SK-N-SH (cell line): Measurements from ENCODE around the gene GH2. TPM values are rescaled to one million over a fixed set of nuclear protein-coding genes. Genes with fewer than 3 reads are reported as not detected.
"Not testable (repeated sequence)": the region's sequence is repeated elsewhere in the genome, so short reads cannot be mapped to it uniquely, and the experiment has no call there.

ENCODE experiments used
- CTCF ChIA-PET: fragments of 300-600, 350-600 bp; formaldehyde crosslinking; extraction: SDS; loops from one replicate; lab custom pipeline; 2021; lab: Yijun Ruan, JAX
- POLR2A ChIA-PET: fragments of 350-600 bp; sonication (Branson Sonifier 250); formaldehyde crosslinking; extraction: SDS; loops from one replicate; lab custom pipeline; 2020; ENCODE audit warnings: antibody characterized with exemption, inconsistent platforms; lab: Yijun Ruan, JAX
- DNase-seq: peaks from one replicate; pipeline ENCODE4 v3.0.0; 2012
- H2AFZ ChIP-seq: fragments of 200-600 bp; sonication (generic); 2 replicates; pipeline ENCODE4 v1.8.1; 2016; ENCODE audit warnings: antibody characterized with exemption, mild to moderate bottlenecking, low read depth
- H3F3A ChIP-seq: fragments of 200-600 bp; sonication (generic); replicated peaks from 2 replicates; pipeline ENCODE3; 2016; ENCODE audit warnings: antibody characterized with exemption, mild to moderate bottlenecking; ENCODE audit not compliant: insufficient read depth
- H3K27ac ChIP-seq, 2 experiments: fragments of 200-500 bp in 1 of 2; fragments of 200-600 bp in 1 of 2; sonication (Bioruptor generic) in 1 of 2; sonication (generic), shearing (Covaris generic) in 1 of 2; 2 replicates each; pipeline versions ENCODE4 v1.5.1 to v1.6.1; 2014 to 2016; ENCODE audit warnings: low read depth in 2 of 2, inconsistent platforms in 1 of 2, low read length in 1 of 2, mild to moderate bottlenecking in 1 of 2, mixed read lengths in 1 of 2
- H3K27me3 ChIP-seq: fragments of 200-600 bp; sonication (generic), shearing (Covaris generic); 2 replicates; pipeline ENCODE4 v1.6.1; 2016; ENCODE audit warnings: mixed run types; ENCODE audit not compliant: insufficient read depth
- H3K36me3 ChIP-seq, 2 experiments: fragments of 200-500 bp in 1 of 2; fragments of 200-600 bp in 1 of 2; sonication (Bioruptor generic) in 1 of 2; sonication (generic) in 1 of 2; replicated peaks in 1 of 2; 2 replicates each; pipeline versions ENCODE3 to v1.5.1; 2014 to 2016; ENCODE audit warnings: low read length in 1 of 2, mild to moderate bottlenecking in 1 of 2; ENCODE audit not compliant: insufficient read depth in 2 of 2, control insufficient read depth in 1 of 2
- H3K4me1 ChIP-seq, 2 experiments: fragments of 200-500 bp in 1 of 2; fragments of 200-600 bp in 1 of 2; sonication (Bioruptor generic) in 1 of 2; sonication (generic), shearing (Covaris generic) in 1 of 2; 2 replicates each; pipeline versions ENCODE4 v1.5.1 to v1.6.1; 2014 to 2016; ENCODE audit warnings: low read depth in 1 of 2, low read length in 1 of 2, mixed run types in 1 of 2; ENCODE audit not compliant: insufficient read depth in 2 of 2, control insufficient read depth in 1 of 2
- H3K4me2 ChIP-seq: fragments of 200-600 bp; sonication (generic), shearing (Covaris generic); 2 replicates; pipeline ENCODE4 v1.6.1; 2017; ENCODE audit warnings: mixed run types
- H3K4me3 ChIP-seq, 2 experiments: fragments of 200-500 bp in 1 of 2; fragments of 200-600 bp in 1 of 2; sonication (Bioruptor generic) in 1 of 2; sonication (generic), shearing (Covaris generic) in 1 of 2; 2 replicates each; pipeline versions ENCODE4 v1.5.1 to v1.8.1; 2014 to 2016; ENCODE audit warnings: low read depth in 2 of 2, inconsistent platforms in 1 of 2, low read length in 1 of 2, mild to moderate bottlenecking in 1 of 2, mixed read lengths in 1 of 2, moderate library complexity in 1 of 2
- H3K79me2 ChIP-seq: fragments of 200-600 bp; sonication (generic); 2 replicates; pipeline ENCODE4 v1.8.1; 2017; ENCODE audit warnings: mild to moderate bottlenecking; ENCODE audit not compliant: insufficient read depth
- H3K9ac ChIP-seq: fragments of 200-600 bp; sonication (generic); 2 replicates; pipeline ENCODE4 v1.6.1; 2017; ENCODE audit warnings: mixed run types
- H3K9me2 ChIP-seq: fragments of 200-600 bp; sonication (generic); 2 replicates; pipeline ENCODE4 v1.6.1; 2017; ENCODE audit warnings: mixed run types
- H3K9me3 ChIP-seq: fragments of 200-600 bp; sonication (generic); 2 replicates; pipeline ENCODE4 v1.6.1; 2017; ENCODE audit warnings: mixed run types, mild to moderate bottlenecking, moderate library complexity
- H4K20me1 ChIP-seq: fragments of 200-600 bp; sonication (generic); 2 replicates; pipeline ENCODE4 v1.6.1; 2017; ENCODE audit warnings: mild to moderate bottlenecking, mixed run types; ENCODE audit not compliant: insufficient read depth
- CHD2 ChIP-seq: fragments of 150-350 bp; IDR thresholded peaks from 2 replicates; pipeline ENCODE4 v1.6.1; 2018; ENCODE audit warnings: low read length; ENCODE audit not compliant: partially characterized antibody
- ELF1 ChIP-seq: IDR thresholded peaks from 2 replicates; pipeline ENCODE4 v1.4.0; 2012
- EP300 ChIP-seq, 2 experiments: IDR thresholded peaks; 2 replicates each; pipeline versions ENCODE4 v1.4.0 to v1.6.1; 2012; ENCODE audit warnings: borderline replicate concordance in 1 of 2, low read depth in 1 of 2, low read length in 1 of 2
- EZH2phosphoT487 ChIP-seq: fragments of 200-600 bp; sonication (generic); IDR thresholded peaks from 2 replicates; pipeline ENCODE4 v1.6.1; 2017; ENCODE audit warnings: low read depth, mixed run types, mild to moderate bottlenecking, antibody characterized with exemption, moderate library complexity, borderline replicate concordance
- FOXM1 ChIP-seq: IDR thresholded peaks from 2 replicates; pipeline ENCODE4 v1.4.0; 2012; ENCODE audit warnings: low read depth, mild to moderate bottlenecking
- GABPA ChIP-seq: IDR thresholded peaks from 2 replicates; pipeline ENCODE4 v1.4.0; 2012; ENCODE audit warnings: low read depth, mild to moderate bottlenecking
- GATA2 ChIP-seq: sonication (generic); formaldehyde crosslinking; IDR thresholded peaks from 2 replicates; pipeline ENCODE4 v1.5.0; 2020; ENCODE audit warnings: mild to moderate bottlenecking, missing genetic modification reagents
- JUND ChIP-seq: IDR thresholded peaks from 2 replicates; pipeline ENCODE4 v1.4.0; 2012
- MEF2A ChIP-seq: IDR thresholded peaks from 2 replicates; pipeline ENCODE4 v1.4.0; 2012; ENCODE audit warnings: low read depth, borderline replicate concordance
- NFIC ChIP-seq: IDR thresholded peaks from 2 replicates; pipeline ENCODE4 v1.4.0; 2012; ENCODE audit warnings: borderline replicate concordance
- NRF1 ChIP-seq: IDR thresholded peaks from 2 replicates; pipeline ENCODE4 v1.6.1; 2012; ENCODE audit warnings: low read depth, mild to moderate bottlenecking, low read length
- RAD21 ChIP-seq: IDR thresholded peaks from 2 replicates; pipeline ENCODE4 v1.6.1; 2012; ENCODE audit warnings: mild to moderate bottlenecking, low read length
- RFX5 ChIP-seq: IDR thresholded peaks from 2 replicates; pipeline ENCODE4 v1.6.1; 2012; ENCODE audit warnings: mild to moderate bottlenecking, improper control_type of control experiment, low read length
- TCF12 ChIP-seq: IDR thresholded peaks from 2 replicates; pipeline ENCODE4 v1.4.0; 2012
- TEAD4 ChIP-seq: IDR thresholded peaks from 2 replicates; pipeline ENCODE4 v1.4.0; 2012; ENCODE audit warnings: mild to moderate bottlenecking, borderline replicate concordance; ENCODE audit not compliant: insufficient read depth
- WGBS: methylation state at CpG from one replicate; pipeline ENCODE4 v1.1.6; 2017; ENCODE audit warnings: low lambda C conversion rate; 5-methylcytosine and 5-hydroxymethylcytosine counted together
- polyA plus RNA-seq, 3 experiments: library from polyadenylated mRNA; depleted of rRNA; stranded (reverse); fragments of >200 nt; gene quantifications; 2 replicates each; pipeline ENCODE4 v1.2.3, GENCODE V29; 2012
- TF ChIP-seq, protein P1 (sequence below): IDR thresholded peaks from 2 replicates; pipeline ENCODE4 v1.4.0; 2012; ENCODE audit warnings: low read depth
- TF ChIP-seq, protein P2 (sequence below): fragments of 150-350 bp; IDR thresholded peaks from 2 replicates; pipeline ENCODE4 v1.6.1; 2017; ENCODE audit warnings: antibody characterized with exemption, low read length, low read depth, borderline replicate concordance
- TF ChIP-seq, protein P3 (sequence below): IDR thresholded peaks from 2 replicates; pipeline ENCODE4 v1.4.0; 2012; ENCODE audit warnings: low read depth, borderline replicate concordance
- TF ChIP-seq, protein P4 (sequence below): IDR thresholded peaks from 2 replicates; pipeline ENCODE4 v1.4.0; 2012; ENCODE audit warnings: low read depth, borderline replicate concordance

GH2 gene
- polyA plus RNA-seq, 1 of the 3 experiments (the other 2 are of a cell fraction), result not detected

DNA sequence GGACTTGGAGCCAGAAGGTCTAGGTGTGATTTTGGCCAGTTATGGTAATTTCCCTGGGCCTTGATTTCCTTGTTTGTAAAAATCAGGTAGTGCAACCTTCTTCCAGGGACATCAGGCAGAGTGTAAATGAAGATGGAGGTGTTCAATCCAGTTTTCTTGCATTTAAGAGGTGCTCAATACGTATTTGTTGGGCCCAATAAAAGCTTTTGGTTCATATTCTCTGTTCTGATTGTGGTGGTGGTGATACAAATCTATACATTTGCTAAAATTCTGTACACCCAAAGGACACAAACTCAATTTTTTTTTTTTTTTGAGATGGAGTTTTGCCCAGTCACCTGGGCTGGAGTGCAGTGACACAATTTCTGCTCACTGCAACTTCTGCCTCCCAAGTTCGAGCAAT lies 44.4 kb upstream of the GH2 start:
- WGBS, result 70% methylated on average over 2 of the region's 2 CpGs
- Histone ChIP-seq H3K9ac (no peak overlapping the region), H3K36me3 (no peaks in the 10 kb centered on the region), H2AFZ (no peak overlapping the region), H3F3A (no peaks in the 10 kb centered on the region), H3K27ac (no peak overlapping the region), H3K4me1 (no peaks in the 10 kb centered on the region), H4K20me1 (no peaks in the 10 kb centered on the region), H3K27me3 (no peaks in the 10 kb centered on the region), H3K79me2 (no peaks in the 10 kb centered on the region), H3K4me2 (no peak overlapping the region), H3K9me2 (no peaks in the 10 kb centered on the region)
- ChIA-PET POLR2A (no interaction called here), CTCF (interaction anchor here (0.6 to 4.5 kb wide), 9 partner anchors 13 to 349 kb away, joined by 3 to 21 read pairs (median 4); partner anchors contain the start of gene CSHL1)
- DNase-seq, result no peak
- TF ChIP-seq FOXM1 (no peak), EP300 (IDR thresholded peaks at IDR 0.05; ENCODE audit: borderline replicate concordance in 1 of 2, low read depth in 1 of 2, low read length in 1 of 2) (no peak), GABPA (no peak), MEF2A (no peak), EZH2phosphoT487 (no peak), RFX5 (no peak), GATA2 (no peak), TCF12 (no peak), RAD21 (no peak), TEAD4 (no peak), CHD2 (no peak), NRF1 (no peak), JUND (no peak), NFIC (no peak)
- TF ChIP-seq, protein P1, sequence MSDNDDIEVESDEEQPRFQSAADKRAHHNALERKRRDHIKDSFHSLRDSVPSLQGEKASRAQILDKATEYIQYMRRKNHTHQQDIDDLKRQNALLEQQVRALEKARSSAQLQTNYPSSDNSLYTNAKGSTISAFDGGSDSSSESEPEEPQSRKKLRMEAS, result no peak
- TF ChIP-seq, protein P2, sequence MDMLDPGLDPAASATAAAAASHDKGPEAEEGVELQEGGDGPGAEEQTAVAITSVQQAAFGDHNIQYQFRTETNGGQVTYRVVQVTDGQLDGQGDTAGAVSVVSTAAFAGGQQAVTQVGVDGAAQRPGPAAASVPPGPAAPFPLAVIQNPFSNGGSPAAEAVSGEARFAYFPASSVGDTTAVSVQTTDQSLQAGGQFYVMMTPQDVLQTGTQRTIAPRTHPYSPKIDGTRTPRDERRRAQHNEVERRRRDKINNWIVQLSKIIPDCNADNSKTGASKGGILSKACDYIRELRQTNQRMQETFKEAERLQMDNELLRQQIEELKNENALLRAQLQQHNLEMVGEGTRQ, result no peak
- TF ChIP-seq, protein P3, sequence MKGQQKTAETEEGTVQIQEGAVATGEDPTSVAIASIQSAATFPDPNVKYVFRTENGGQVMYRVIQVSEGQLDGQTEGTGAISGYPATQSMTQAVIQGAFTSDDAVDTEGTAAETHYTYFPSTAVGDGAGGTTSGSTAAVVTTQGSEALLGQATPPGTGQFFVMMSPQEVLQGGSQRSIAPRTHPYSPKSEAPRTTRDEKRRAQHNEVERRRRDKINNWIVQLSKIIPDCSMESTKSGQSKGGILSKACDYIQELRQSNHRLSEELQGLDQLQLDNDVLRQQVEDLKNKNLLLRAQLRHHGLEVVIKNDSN, result no peak
- TF ChIP-seq, all 33 proteins: peak for 0
- no peaks in the 10 kb centered on the region for H3K9me3 ChIP-seq
- no peak overlapping the region for H3K4me3 ChIP-seq

DNA sequence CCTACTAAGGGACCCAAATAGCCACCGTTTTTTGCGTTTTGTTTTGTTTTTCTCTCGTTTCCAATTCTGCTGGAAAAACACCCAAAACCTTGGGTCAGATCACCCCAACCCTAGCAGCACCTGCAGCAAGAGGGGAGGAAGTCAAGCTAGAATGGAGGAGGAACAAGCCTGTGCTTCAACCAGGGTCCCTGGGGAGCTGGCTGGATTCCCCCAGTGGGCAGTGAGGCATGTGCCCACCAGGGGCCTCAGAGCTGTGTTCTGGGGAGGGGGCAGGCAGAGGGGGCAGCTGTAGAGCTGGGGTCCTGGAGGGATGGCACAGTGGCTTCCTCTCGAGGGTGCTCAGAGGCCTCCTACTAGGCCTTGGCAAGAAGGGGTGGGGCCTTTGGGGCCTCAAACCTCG lies 43.9 kb upstream of the GH2 start:
- no peaks in the 10 kb centered on the region for H3K27me3 ChIP-seq
- H3K36me3 ChIP-seq, result no peaks in the 10 kb centered on the region
- H3K4me2 ChIP-seq, result no peak overlapping the region
- no peak overlapping the region for H3K9ac ChIP-seq
- H3K79me2 ChIP-seq, result no peaks in the 10 kb centered on the region
- no peak overlapping the region for H3K4me3 ChIP-seq
- H3K9me3 ChIP-seq, result no peaks in the 10 kb centered on the region
- ChIA-PET CTCF (interaction anchor here (0.6 to 4.5 kb wide), 10 partner anchors 12 to 349 kb away, joined by 3 to 21 read pairs (median 4); partner anchors contain the start of gene CSHL1), POLR2A (no interaction called here)
- no peaks in the 10 kb centered on the region for H3K9me2 ChIP-seq
- peak; percentile 25 for DNase-seq
- WGBS, result 56% methylated on average over 5 of the region's 5 CpGs
- no peaks in the 10 kb centered on the region for H3K4me1 ChIP-seq
- no peaks in the 10 kb centered on the region for H4K20me1 ChIP-seq
- no peak overlapping the region for H3K27ac ChIP-seq
- TF ChIP-seq EP300 (IDR thresholded peaks at IDR 0.05; ENCODE audit: borderline replicate concordance in 1 of 2, low read depth in 1 of 2, low read length in 1 of 2) (no peak), JUND (no peak), ELF1 (no peak)
- TF ChIP-seq, protein P4, sequence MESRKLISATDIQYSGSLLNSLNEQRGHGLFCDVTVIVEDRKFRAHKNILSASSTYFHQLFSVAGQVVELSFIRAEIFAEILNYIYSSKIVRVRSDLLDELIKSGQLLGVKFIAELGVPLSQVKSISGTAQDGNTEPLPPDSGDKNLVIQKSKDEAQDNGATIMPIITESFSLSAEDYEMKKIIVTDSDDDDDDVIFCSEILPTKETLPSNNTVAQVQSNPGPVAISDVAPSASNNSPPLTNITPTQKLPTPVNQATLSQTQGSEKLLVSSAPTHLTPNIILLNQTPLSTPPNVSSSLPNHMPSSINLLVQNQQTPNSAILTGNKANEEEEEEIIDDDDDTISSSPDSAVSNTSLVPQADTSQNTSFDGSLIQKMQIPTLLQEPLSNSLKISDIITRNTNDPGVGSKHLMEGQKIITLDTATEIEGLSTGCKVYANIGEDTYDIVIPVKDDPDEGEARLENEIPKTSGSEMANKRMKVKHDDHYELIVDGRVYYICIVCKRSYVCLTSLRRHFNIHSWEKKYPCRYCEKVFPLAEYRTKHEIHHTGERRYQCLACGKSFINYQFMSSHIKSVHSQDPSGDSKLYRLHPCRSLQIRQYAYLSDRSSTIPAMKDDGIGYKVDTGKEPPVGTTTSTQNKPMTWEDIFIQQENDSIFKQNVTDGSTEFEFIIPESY, result no peak
- no peak overlapping the region for H2AFZ ChIP-seq
- no peaks in the 10 kb centered on the region for H3F3A ChIP-seq

DNA sequence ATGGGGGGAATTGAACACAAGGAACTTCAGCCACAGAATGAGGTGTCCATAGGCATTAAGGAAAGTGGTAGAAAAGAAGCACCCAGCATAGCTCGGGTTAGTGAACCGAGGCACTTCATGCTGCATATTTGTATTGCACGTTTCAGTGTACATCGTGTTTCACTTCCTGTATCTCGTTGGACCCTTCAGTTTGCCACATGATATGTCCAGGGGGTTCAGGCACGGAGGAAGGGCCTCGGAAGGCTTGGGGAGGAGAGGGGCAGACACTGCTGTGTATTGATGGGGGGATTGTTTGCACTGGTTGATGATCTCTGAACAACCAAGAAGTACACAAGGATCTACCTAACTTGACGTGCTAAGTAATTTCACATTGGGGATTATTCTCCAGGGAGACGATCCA lies 40.7 kb upstream of the GH2 start:
- H3K79me2 ChIP-seq, H3F3A ChIP-seq, H4K20me1 ChIP-seq, H2AFZ ChIP-seq, H3K27ac ChIP-seq, POLR2A ChIA-PET, H3K27me3 ChIP-seq, H3K4me1 ChIP-seq, H3K9me2 ChIP-seq, H3K4me3 ChIP-seq, H3K9ac ChIP-seq, H3K9me3 ChIP-seq, H3K36me3 ChIP-seq, DNase-seq, H3K4me2 ChIP-seq: not testable (repeated sequence)
- WGBS, result 64% methylated on average over 9 of the region's 9 CpGs
- CTCF ChIA-PET, result interaction anchor here (1.1 to 2.1 kb wide), 5 partner anchors 10 to 211 kb away, joined by 4 to 11 read pairs (median 6); no protein-coding TSS in a partner anchor
